GM13976 (cell line): ENCODE measurements around the gene RIBC2.

Experiments used
- DNase-seq: peaks from one replicate; pipeline ENCODE4 v3.0.0; 2012; ENCODE audit warnings: low spot score
- CTCF ChIP-seq: IDR thresholded peaks from 2 replicates; pipeline ENCODE4 v1.5.1; 2012; ENCODE audit warnings: borderline replicate concordance, mild to moderate bottlenecking; ENCODE audit not compliant: insufficient read depth; ENCODE audit errors: extremely low read depth, missing control alignments, control extremely low read depth
- in situ Hi-C: fragments of 300-500 bp; cut with MboI; formaldehyde crosslinking; loops from one replicate; pipeline ENCODE4 v1.12.0; 2022; ENCODE audit warnings: low sequenced_read_pairs, mixed read lengths, inconsistent platforms; ENCODE audit not compliant: unreplicated experiment

RIBC2 gene

GRCh38 chr22:45423524-45423923, 10.0 kb downstream of the RIBC2 start:
- in situ Hi-C loops: no loop called here
- no peak for TF ChIP-seq CTCF
- DNase-seq: no peak

- no peak for TF ChIP-seq CTCF
- in situ Hi-C loops: no loop called here
- no peak for DNase-seq
Observed at GRCh38 chr22:45424241-45424731, 10.8 kb downstream of the RIBC2 start.

DNA sequence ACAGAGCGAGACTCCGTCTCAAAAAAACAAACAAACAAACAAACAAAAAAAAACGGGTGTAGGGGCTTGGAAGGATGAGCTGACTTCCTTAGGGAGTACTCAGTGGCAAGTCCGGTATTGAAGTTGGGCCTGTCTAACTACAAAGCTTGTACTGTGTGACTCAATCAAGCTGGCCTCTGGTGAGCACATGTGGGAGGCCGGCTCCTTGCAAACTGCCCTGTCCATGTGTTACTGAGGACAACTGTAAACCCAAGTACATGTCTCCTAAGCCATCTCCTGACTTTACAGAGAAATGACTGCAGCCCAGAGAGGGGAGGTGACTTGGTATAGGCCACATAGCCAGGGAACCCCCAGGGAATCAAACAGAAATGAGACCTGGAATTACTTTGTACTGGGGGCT, 11.6 kb downstream of the RIBC2 start:
- DNase-seq: no peak
- TF ChIP-seq CTCF: no peak
- in situ Hi-C loops: no loop called here

GRCh38 chr22:45425531-45426265, 12.2 kb downstream of the RIBC2 start:
- in situ Hi-C loops: no loop called here
- no peak for DNase-seq
- no peak for TF ChIP-seq CTCF

- in situ Hi-C loops: no loop called here
- no peak for DNase-seq
- no peak for TF ChIP-seq CTCF
Observed at GRCh38 chr22:45426387-45426786, 12.9 kb downstream of the RIBC2 start.

- no peak for DNase-seq
- in situ Hi-C loops: no loop called here
- TF ChIP-seq CTCF: no peak
Observed at GRCh38 chr22:45427114-45427513, 13.6 kb downstream of the RIBC2 start.
